HepG2 (cell line): ENCODE measurements around the gene CSNK1E. TPM values are rescaled to one million over a fixed set of nuclear protein-coding genes. Genes with fewer than 3 reads are reported as not detected.

Source experiments
- BORCS8-MEF2B ChIP-seq: sonication (generic); formaldehyde crosslinking; IDR thresholded peaks from 2 replicates; pipeline ENCODE4 v1.8.0; 2022; ENCODE audit warnings: mild to moderate bottlenecking, missing genetic modification reagents
- HNF4G ChIP-seq, 2 experiments: sonication (generic) in 1 of 2; formaldehyde crosslinking in 1 of 2; IDR thresholded peaks; 2 replicates each; pipeline versions ENCODE4 v1.4.0 to v1.6.1; 2011 to 2020; ENCODE audit warnings: borderline replicate concordance in 2 of 2, low read depth in 2 of 2, mild to moderate bottlenecking in 2 of 2, low read length in 1 of 2, missing genetic modification reagents in 1 of 2, moderate library complexity in 1 of 2
- HOXA7 ChIP-seq: sonication (generic); formaldehyde crosslinking; IDR thresholded peaks from 2 replicates; pipeline ENCODE4 v1.8.1; 2022; ENCODE audit warnings: mild to moderate bottlenecking, missing genetic modification reagents, moderate library complexity
- IKZF1 ChIP-seq: fragments of 450-650 bp; IDR thresholded peaks from 2 replicates; pipeline ENCODE4 v1.7.1; 2016
- PHF20 ChIP-seq: sonication (generic); formaldehyde crosslinking; IDR thresholded peaks from 2 replicates; pipeline ENCODE4 v1.5.0; 2020; ENCODE audit warnings: mild to moderate bottlenecking, missing genetic modification reagents
- ZNF629 ChIP-seq: sonication (generic); formaldehyde crosslinking; conservative IDR thresholded peaks from 2 replicates; pipeline ENCODE4 v1.5.0; 2020; ENCODE audit warnings: missing genetic modification reagents
- polyA plus RNA-seq, 8 experiments: library from polyadenylated mRNA; depleted of rRNA in 3 of 8; stranded (reverse) in 7 of 8; unstranded in 1 of 8; fragments of >200 nt; fragmentation: Illumina TruSeq in 4 of 8; extraction: Trizol in 4 of 8; gene quantifications; 2 replicates each; pipeline versions ENCODE4 v1.2.1 to v1.2.3, GENCODE V29; 2011 to 2016; ENCODE audit warnings: low read depth in 4 of 8, missing spikeins in 1 of 8, mixed read lengths in 1 of 8; ENCODE audit not compliant: insufficient read depth in 1 of 8
- total RNA-seq, 5 experiments: library from RNA; depleted of rRNA; stranded (reverse); fragments of >200 nt; fragmentation: Illumina TruSeq; extraction: Trizol; gene quantifications; 2 replicates each; pipeline ENCODE4 v1.2.3, GENCODE V29; 2016; ENCODE audit warnings: low read depth in 1 of 5
- TF ChIP-seq, protein P1 (sequence below): IDR thresholded peaks from 2 replicates; pipeline ENCODE4 v1.6.1; 2016; ENCODE audit warnings: mild to moderate bottlenecking
- TF ChIP-seq, protein P2 (sequence below): IDR thresholded peaks from 2 replicates; pipeline ENCODE4 v1.6.1; 2012; ENCODE audit warnings: inconsistent platforms
- TF ChIP-seq, protein P3 (sequence below): sonication (generic); formaldehyde crosslinking; IDR thresholded peaks from 2 replicates; pipeline ENCODE4 v1.4.0; 2020; ENCODE audit warnings: missing genetic modification reagents, borderline replicate concordance
- TF ChIP-seq, protein P4 (sequence below): sonication (generic); formaldehyde crosslinking; IDR thresholded peaks from 2 replicates; pipeline ENCODE4 v1.8.1; 2022; ENCODE audit warnings: mild to moderate bottlenecking, missing genetic modification reagents

Gene CSNK1E
- total and polyA plus RNA-seq, 2 of the 13 experiments (the other 11 are each of a cell fraction or from before 2014, with no cell fraction given), result 34.7 to 129 TPM

DNA sequence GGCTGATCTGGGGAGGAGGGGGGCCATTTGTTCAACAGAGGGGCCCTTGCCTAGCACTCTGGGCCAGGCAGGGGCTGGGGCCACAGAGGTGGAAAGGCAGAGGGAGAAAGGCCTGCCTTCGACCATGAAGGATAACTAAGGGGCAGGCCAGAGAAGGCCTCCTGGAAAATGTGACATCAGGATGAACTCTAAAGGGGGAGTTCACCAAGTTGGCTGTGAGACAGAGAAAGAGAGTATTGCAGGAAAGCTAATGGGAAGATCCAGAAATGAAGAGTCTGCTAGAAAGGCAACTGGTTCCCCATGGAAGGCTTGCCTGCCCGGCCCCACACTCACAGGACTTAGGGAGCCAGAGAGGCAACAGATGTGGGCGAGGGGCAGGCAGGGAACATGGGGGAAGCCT is 16.3 kb downstream of the CSNK1E start (continued):
- TF ChIP-seq, protein P1, sequence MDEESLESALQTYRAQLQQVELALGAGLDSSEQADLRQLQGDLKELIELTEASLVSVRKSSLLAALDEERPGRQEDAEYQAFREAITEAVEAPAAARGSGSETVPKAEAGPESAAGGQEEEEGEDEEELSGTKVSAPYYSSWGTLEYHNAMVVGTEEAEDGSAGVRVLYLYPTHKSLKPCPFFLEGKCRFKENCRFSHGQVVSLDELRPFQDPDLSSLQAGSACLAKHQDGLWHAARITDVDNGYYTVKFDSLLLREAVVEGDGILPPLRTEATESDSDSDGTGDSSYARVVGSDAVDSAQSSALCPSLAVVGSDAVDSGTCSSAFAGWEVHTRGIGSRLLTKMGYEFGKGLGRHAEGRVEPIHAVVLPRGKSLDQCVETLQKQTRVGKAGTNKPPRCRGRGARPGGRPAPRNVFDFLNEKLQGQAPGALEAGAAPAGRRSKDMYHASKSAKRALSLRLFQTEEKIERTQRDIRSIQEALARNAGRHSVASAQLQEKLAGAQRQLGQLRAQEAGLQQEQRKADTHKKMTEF (CRISPR knock-in tag), result no peak
- TF ChIP-seq ZNF629 (CRISPR knock-in tag), result no peak
- TF ChIP-seq, protein P2, sequence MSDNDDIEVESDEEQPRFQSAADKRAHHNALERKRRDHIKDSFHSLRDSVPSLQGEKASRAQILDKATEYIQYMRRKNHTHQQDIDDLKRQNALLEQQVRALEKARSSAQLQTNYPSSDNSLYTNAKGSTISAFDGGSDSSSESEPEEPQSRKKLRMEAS, result no peak
- TF ChIP-seq, protein P3, sequence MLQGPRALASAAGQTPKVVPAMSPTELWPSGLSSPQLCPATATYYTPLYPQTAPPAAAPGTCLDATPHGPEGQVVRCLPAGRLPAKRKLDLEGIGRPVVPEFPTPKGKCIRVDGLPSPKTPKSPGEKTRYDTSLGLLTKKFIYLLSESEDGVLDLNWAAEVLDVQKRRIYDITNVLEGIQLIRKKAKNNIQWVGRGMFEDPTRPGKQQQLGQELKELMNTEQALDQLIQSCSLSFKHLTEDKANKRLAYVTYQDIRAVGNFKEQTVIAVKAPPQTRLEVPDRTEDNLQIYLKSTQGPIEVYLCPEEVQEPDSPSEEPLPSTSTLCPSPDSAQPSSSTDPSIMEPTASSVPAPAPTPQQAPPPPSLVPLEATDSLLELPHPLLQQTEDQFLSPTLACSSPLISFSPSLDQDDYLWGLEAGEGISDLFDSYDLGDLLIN (CRISPR knock-in tag), result no peak
- TF ChIP-seq HOXA7 (CRISPR knock-in tag), result no peak
- no peak for TF ChIP-seq PHF20 (CRISPR knock-in tag)
- TF ChIP-seq BORCS8-MEF2B (CRISPR knock-in tag), result no peak
- no peak for TF ChIP-seq IKZF1
- no peak for TF ChIP-seq HNF4G (IDR thresholded peaks at IDR 0.05; ENCODE audit: borderline replicate concordance, low read depth, low read length)
- no peak for TF ChIP-seq HNF4G (CRISPR knock-in tag; IDR thresholded peaks at IDR 0.05; ENCODE audit: borderline replicate concordance, low read depth)
- TF ChIP-seq, protein P4, sequence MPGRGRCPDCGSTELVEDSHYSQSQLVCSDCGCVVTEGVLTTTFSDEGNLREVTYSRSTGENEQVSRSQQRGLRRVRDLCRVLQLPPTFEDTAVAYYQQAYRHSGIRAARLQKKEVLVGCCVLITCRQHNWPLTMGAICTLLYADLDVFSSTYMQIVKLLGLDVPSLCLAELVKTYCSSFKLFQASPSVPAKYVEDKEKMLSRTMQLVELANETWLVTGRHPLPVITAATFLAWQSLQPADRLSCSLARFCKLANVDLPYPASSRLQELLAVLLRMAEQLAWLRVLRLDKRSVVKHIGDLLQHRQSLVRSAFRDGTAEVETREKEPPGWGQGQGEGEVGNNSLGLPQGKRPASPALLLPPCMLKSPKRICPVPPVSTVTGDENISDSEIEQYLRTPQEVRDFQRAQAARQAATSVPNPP (CRISPR knock-in tag), result no peak
